Testis (tissue), 2 donors: ENCODE measurements around the gene WDR45B.

Experiments
- POLR2A ChIP-seq: fragments of 450-650 bp; IDR thresholded peaks from one replicate; pipeline ENCODE4 v1.6.1; 2017; ENCODE audit warnings: antibody characterized with exemption, mild to moderate bottlenecking, moderate library complexity
- TF ChIP-seq, protein P1 (sequence below), 3 experiments: fragments of 450-650 bp in 2 of 3; fragments of 200-600 bp in 1 of 3; sonication (generic) in 1 of 3; IDR thresholded peaks; one replicate each; pipeline ENCODE4 v1.5.1; 2016 to 2019; ENCODE audit warnings: antibody characterized with exemption in 3 of 3, mild to moderate bottlenecking in 2 of 3, moderate library complexity in 1 of 3

GRCh38 chr17:82693168-82693867 is 45.1 kb upstream of the WDR45B start:
- TF ChIP-seq, protein P1, sequence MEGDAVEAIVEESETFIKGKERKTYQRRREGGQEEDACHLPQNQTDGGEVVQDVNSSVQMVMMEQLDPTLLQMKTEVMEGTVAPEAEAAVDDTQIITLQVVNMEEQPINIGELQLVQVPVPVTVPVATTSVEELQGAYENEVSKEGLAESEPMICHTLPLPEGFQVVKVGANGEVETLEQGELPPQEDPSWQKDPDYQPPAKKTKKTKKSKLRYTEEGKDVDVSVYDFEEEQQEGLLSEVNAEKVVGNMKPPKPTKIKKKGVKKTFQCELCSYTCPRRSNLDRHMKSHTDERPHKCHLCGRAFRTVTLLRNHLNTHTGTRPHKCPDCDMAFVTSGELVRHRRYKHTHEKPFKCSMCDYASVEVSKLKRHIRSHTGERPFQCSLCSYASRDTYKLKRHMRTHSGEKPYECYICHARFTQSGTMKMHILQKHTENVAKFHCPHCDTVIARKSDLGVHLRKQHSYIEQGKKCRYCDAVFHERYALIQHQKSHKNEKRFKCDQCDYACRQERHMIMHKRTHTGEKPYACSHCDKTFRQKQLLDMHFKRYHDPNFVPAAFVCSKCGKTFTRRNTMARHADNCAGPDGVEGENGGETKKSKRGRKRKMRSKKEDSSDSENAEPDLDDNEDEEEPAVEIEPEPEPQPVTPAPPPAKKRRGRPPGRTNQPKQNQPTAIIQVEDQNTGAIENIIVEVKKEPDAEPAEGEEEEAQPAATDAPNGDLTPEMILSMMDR (IDR thresholded peaks at IDR 0.05): no peak
- no peak for TF ChIP-seq POLR2A
